Femur (tissue), 1 donor: Measurements from ENCODE around the gene CNTNAP2.

Source experiments
- DNase-seq: peaks from one replicate; pipeline ENCODE4 v3.0.0-alpha.2; 2017

CNTNAP2 gene

DNA sequence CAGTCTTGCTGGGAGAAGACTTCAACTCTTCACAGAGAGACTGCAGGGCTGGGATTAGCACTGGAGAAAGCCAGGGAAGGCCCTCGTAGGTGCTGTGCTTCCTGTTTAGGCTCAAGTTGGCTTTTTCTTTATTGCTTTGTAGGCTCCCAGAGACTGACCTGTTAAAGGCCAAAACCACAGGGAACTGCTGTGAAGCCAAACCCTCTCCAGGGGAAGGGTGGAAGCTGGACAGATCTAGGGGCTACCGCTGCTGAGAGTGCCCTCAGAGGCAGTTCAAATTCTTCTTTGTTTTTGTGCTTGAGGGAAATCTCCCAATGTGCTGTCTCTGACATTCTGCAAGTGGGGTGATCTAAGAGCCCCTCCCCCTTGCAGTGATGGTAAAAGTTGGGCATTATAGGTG, 198.4 kb downstream of the CNTNAP2 start:
- no peak for DNase-seq

DNA sequence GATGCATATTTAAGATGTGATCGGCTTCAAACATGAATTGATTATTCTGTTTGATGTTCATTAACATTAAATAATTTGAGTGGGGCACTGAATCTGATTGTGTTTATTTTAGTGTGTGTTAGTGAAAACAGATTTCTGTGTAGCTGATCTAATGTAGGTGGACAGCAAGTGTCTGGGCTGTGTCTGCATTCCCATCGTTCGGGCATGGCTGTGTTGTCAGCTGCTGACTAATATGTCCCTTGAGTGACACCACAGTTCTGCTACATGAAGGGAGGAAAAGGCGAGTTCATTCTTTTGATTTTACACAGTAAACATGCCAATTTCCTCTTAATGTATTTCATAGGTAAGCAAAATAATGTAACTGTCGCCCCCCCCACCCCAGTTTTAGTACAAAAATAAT, 203.0 kb downstream of the CNTNAP2 start:
- no peak for DNase-seq

DNA sequence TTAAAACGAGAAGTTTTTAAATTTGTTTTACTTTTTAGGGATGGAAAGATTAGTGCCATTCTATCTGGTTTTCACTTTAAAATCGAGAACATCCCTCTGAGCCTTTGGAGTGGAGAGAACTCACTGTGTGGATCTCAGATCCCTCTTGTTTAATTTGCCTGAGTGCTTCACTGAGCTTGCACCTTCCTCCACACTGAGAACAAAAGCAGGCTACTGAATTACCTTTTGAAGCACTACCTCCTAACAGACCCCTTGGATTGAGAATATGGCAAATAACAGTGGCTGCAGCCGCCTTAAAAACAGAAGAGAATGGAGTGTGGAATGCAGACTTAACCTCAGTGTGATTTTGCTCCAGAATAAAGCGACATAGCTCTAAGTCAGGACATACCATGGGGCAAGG, 204.7 kb downstream of the CNTNAP2 start:
- no peak for DNase-seq

DNA sequence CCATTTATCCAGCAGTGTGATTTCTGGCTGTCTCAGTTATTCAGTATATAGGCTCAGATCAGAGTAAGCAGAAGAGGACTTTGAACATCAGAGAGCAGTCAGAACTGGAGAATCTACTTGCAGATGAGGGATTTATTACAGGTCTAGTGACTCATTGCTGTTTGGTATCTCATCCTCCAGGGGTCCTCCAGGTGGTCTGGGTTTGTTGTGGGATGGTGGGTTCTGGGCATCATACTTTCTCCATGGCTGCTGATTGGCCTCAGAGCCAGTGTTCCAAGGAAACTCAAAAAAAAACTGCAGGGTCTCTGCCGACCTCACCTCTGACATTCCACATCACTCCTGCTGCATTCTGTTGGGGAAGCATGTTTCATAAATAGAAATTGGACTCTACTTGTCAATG, 214.8 kb downstream of the CNTNAP2 start:
- no peak for DNase-seq

DNA sequence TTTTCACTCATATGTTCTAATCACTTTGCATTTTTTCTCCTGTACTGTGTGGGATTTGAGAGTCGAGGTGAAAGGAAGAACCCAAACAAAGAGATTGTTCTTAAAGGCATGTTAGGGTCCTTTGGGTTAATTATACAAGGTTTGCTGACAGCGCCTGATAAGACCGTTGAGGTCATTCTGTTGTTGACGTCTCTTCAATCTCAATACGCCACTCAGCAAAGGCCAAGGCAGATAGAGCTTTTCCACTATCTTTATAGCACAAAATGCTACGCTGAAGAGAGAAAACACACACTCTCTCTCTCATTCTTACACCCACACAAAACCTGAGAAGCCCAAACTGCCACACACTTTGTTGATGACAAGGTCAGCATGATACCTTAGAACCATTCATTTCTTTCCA, 228.7 kb downstream of the CNTNAP2 start:
- DNase-seq = no peak

DNA sequence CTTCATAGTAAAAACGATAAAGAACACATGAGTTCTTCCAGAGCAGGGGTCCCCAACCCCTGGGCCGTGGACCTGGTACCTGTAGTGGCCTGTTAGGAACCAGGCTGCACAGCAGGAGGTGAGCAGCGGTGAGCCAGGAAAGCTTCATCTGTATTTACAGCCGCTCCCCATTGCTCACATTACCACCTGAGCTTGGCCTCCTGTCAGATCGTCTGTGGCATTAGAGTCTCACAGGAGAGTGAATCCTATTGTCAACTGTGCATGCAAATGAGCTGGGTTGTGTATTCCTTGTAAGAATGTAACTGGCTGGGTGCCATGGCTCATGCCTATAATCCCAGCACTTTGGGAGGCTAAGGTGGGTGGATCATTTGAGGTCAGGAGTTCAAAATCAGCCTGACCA, 229.5 kb downstream of the CNTNAP2 start:
- DNase-seq = no peak

DNA sequence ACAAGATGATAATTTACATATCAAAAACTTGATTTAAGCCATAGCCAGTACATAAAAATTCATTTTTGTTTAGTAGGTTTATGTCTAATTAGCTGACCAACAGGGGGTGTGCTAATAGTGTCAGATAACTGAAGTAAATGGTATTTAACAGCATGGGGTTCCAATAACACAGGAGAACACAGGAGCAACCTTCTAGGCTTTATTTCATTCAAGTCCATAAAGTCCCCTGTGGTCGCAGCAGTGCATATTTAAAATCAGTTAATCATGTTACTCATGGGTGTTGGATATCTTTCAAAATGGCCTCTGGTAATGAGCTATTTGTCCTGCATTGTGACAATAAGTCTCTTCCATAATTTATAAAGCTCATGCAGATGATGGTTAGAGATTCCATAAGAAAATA, 238.6 kb downstream of the CNTNAP2 start:
- no peak for DNase-seq

DNA sequence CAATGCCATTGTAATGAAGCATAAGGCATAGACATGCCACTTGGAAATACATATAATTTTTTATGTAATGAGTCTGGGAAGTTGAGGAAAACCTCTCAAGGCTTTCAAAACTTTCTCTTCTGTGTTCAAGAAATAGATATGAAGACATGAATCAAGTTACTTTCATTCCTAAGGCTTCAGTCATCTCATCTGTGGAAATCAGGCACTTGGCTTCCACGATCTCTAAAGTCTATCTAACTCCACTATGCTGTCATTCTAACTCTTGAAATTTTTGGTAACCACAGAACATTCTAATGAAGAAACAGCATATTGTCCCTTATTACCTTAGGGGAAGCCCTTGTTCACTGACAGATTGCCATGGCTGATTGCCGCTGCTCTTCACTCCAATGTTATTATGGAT, 242.6 kb downstream of the CNTNAP2 start:
- DNase-seq = no peak

DNA sequence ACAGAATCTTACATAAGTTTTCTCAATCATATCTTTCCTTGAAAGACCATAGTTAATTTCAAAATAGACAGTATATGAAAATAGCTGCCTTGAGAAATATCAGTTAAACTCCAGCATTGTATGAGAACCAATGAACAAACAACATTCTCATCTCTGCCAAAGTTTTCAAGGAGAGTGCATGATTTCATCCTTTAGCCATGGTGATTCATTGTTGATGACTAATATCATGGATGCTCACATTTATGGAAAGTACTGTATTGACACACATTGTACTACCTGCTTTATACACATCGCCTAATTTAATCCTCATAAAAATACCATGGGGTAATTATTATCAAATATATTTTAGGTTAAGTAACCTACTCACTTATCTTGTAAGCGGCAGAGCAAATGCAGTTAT, 250.3 kb downstream of the CNTNAP2 start:
- DNase-seq = no peak

DNA sequence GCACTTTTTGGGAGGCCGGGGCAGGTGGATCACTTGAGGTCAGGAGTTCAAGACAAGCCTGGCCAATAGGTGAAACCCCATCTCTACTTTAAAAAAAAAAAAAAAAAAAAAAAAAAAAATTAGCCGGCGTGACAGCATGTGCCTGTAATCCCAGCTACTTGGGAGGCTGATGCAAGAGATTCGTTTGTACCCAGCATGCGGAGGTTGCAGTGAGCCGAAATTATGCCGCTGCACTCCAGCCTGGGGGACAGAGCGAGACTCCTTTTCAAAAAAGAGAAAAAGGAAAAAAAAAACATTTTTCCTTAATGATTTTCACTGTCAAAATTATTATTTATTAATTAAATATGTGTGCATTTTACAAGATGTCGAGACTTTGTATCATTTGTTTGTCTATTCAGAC, 253.6 kb downstream of the CNTNAP2 start:
- DNase-seq = no peak

DNA sequence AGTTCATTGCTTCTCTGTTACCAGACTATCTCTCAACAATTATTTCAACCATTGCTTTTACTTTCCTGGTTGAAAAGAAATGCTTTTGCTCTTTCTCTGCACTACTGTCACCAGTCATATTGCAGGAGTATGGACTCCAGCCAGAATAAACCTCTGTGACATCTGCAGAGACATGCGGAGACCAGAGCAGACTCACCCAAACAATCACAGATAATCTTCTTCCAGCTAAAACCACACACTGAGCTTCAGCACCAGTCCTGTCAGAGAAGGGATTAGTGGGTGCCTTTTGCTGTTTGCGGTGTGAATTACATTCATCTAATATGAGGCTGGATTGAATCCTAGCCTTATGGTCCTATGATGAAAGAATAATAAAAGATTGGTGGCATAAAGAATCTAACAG, 258.6 kb downstream of the CNTNAP2 start:
- DNase-seq = no peak

DNA sequence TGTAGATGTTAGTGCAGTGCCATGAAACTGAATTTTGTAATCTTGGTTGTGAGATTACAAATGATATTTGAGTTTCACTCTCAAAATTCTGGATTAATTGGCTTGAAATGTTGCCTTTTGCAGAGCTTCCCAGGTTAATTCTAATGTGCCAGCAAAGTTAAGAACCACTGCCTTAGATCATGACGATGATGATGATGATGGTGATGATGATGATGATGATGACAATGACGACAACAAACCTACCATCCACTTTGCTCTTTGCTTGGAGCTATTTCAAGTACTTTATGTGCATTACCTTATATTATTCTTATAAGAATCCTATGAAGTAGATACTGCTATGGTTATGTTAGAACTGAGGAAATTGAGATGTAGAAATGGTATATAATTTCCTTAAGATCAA, 261.6 kb downstream of the CNTNAP2 start:
- no peak for DNase-seq

DNA sequence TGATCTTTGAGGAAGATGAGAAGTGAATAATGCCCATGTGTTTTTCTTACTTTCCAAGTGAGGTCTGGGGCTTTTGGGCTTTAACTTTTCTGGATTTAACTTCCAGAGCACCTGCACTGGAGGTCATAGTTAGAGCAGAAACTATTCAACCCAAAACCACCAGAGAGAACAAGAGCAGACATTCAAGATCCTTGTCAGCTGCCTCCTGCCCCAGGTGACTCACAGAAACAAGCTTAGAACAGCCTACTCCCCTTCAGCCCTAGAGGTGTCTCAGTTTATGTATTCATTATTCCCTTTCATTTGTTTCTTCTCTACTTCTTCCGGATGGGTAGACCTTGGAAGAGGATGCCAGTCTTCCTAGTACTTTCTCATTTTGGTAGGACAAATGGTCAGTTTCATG, 270.5 kb downstream of the CNTNAP2 start:
- DNase-seq = no peak

DNA sequence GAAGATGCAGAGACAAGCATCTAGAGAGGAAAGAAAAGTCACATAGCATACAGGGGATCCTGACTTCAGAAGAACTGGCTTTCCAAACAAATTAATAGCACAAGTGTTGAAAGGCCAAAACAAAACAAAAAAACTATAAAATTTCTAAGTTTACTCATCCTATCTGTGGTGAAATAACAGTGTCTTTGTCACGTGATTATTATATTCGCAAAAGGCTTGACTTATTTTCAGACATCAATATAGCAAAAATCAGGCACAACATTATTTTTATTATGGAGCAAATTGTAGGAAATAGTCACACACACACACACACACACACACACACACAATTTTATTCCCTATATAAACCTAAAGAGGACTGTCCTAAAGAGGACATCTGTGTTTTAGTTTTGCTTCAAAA, 272.3 kb downstream of the CNTNAP2 start:
- DNase-seq = no peak

DNA sequence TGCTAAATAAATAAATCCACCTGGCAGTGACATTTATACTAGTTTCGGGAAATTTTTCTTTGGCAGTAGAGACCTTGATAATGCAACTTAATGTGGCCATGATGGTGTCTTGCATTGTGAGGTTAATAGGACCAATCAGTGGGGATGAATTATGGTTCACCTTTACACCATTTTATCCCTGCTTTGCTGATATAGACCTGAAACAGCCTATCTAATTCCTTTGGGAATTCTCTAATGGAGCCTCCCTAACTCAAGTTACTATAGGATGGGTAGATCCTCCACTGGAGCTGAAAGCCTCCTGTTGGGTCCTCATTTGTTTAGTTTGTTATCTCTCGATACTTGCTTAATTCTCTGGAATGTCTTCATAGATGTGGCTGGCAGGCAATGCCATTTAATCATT, 276.7 kb downstream of the CNTNAP2 start:
- DNase-seq = no peak

DNA sequence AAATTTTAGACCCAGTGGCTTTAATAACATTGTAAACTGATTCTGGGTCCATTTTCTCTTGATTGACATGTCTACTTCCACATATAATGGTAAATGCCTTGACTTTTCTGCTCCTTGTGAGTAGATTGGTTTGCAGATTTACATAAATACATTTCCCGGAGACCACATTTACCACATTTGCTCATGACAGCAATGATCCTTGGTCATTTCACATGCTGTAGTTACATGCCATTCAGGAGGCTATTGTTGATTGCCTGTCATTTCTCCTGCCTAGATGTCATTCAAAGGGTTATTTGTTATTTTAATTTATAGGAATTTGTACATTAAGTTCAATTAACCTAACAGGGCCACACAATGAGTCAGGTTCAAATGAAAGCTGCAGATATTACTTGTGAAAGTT, 280.5 kb downstream of the CNTNAP2 start:
- DNase-seq = no peak

DNA sequence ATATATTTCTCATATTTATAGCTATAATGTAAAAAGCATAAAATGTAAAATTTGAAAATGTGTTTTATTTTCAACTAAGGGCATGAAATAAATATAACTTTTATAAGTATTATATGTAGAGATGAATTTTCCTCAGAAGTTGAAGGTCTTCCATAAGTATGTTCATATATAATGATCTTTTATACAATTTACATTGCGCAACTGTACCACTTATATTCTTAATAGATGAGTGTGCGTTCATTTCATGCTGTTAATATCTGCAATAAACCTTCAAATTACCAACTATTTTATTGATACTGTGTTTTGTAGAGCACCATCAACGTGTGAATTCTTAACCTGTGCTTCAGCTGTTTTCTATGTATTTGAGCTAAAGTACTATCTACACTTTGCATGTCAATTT, 285.3 kb downstream of the CNTNAP2 start:
- DNase-seq = no peak

DNA sequence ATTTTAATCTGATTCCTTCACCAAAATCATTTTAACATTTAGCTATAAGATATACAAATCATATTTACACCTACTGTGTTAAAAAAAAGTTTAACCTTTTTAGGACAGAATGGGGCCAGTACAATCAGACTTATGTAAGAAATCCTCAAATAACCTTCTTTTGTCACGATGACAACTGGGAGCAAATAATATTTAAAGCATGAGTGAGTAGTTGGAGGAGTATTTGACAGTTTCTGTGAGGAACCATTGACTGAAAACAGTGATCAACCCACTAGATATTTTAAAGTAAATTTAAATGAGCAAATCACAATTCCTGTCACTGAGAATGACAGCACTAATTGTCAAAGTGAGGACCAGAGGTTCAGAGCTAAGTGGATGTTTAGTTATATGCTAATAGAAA, 289.1 kb downstream of the CNTNAP2 start:
- no peak for DNase-seq

DNA sequence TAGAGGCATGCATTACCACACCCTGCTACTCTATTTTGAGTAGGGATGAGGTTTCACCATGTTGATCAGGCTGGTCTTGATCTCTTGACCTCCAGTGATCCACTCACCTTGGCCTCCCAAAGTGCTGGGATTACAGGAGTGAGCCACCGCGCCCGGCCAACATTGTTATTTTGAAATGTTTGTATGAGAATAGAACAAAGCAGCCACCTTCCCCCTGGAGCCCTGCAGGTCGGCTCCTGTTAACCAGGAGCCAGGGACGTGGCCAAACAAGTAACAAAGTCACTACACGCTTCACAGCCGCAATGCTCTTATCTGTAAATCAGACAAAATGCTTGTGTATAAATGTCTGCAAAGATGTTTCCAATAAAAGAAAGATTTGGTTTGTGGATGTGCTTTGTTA, 295.4 kb downstream of the CNTNAP2 start:
- no peak for DNase-seq

DNA sequence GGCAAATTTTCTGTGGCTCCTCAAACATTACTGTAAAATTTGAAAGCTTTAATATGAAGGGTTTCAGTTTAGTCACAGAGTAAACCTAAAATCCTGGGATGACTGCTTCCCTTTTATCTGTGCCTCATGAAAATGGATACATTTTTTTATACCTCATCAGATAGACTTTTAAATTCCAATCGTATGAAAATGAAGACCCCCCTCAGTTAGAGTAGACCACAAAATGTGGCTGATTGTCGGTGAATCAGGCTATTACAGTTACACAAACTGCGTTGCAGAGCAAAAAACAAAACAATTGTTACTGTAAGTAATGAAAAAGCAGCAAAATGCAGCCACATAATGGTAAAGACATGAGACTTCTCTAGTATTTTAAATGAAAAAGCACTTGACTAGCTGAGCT, 296.2 kb downstream of the CNTNAP2 start:
- no peak for DNase-seq

DNA sequence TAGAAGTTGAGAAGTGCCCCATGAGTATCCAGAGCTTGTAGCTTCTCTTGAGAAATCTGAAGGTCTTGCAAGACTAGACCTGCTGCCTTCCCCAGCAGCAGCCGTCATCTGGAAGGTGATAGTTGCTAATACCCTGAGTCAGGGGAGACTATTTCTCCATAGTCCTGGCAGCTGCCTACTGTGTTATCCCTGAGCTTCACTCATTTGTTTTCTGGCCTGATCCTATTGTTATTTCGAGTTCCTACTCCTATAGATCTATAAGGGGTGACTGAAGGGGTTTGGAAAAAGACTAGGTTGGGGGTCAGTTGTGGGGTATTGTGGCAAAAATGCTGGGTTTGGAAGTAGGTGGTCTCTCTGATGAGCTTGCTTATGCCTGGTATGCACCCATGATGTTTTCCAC, 297.8 kb downstream of the CNTNAP2 start:
- no peak for DNase-seq

DNA sequence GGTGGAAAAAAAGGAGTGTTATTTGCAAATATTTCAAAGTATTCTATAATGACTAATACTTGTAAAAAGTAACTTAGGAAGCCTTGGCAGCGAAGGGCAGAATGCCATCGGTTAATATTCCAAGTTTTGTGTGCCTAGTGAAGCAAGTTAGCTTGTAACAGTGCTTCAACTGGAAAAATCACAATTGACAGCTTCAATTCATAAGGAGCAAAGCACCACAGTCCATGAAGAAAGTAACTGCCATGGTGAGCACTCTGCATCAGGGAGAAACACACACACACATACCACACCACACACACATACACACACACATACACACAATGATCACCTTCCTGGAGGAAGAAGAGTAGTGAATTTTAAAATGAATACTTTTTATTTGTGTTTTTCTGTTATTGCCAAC, 298.3 kb downstream of the CNTNAP2 start:
- no peak for DNase-seq

DNA sequence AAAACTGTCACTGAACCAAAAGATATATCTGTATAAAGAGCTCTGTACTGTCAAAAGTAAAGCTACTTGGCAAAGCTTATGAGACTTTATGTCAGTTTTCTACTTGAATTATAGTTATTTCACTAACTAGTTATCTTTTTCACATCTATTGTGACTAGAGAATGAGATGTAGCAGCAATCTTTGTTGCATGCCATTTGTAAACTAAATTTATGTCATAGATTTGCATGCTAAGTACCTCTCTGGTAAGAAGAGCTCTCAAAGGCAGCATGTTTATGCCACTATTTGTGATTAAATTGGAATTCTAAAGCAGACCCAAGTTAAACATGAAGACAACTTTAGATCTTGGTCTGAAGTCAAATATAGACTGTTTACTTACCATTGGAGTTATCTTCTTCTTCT, 300.6 kb downstream of the CNTNAP2 start:
- no peak for DNase-seq

DNA sequence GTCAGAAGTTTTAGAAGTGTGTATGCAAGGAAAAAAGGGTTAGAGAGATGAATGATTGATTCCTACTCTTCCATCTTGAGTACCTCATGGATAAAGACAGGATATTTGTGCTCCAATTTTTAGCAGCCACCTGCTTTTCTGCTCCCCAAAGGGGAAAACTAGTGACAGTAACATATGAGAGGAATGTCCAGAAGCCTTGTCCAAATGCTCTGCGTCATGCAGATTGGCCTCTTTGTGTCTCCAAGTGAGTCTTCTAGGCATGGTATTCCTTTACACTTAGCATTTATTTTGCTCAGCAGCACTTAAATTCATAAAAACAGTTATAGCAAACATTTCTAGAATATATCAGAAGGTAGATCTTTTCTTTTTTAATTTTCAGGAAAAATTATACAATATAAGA, 306.8 kb downstream of the CNTNAP2 start:
- no peak for DNase-seq

DNA sequence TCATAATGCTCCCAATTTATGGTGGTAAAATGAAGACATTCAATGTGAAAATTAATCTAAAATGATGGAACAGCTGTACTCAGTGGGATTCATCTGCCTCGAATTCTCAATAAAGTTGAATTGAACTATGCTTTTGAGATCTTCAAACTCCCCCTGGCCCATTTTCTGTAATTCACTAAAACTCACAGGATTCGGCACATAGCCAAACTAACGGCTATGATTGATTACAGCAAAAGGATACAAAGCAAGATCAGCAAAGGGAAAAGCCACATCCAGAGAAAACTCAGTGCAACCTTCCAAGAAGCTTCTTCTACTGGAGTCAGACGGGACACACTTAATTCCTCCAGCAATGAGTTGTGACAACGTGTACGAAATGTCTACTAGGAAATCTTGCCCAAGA, 307.5 kb downstream of the CNTNAP2 start:
- no peak for DNase-seq

DNA sequence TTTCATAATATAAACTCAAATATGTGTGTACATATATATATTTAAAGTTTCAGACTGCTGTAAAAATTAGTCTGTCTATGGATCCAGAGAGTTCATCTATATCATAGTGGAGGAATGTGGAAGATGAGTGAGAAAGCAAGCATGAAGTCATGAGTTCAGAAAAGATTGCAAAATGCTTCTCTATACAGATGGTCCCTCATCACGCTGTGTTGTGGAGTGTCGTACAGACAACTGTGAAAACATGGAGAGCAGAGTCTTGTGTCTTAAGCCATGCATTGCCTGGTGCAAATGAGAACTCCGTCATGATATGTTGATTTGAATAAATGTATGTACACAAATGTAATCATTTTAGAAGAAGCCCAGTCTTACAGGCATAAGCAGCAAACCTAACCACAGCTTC, 316.9 kb downstream of the CNTNAP2 start:
- DNase-seq = no peak
